HG03354 (cell line): Measurements from ENCODE around the gene TNNT3.
"Not testable (repeated sequence)": the region's sequence is repeated elsewhere in the genome, so short reads cannot be mapped to it uniquely, and the experiment has no call there.

Experiments used
- ATAC-seq: cut with Tn5 transposase; IDR thresholded peaks from one replicate; pipeline ENCODE4 v1.9.1; 2021; ENCODE audit warnings: mild to moderate bottlenecking; ENCODE audit not compliant: unreplicated experiment, poor library complexity, severe bottlenecking

TNNT3 gene

GRCh38 chr11:1880746-1881441 lies 38.6 kb upstream of the TNNT3 start:
- ATAC-seq, result no peak

GRCh38 chr11:1881442-1882264 lies 37.9 kb upstream of the TNNT3 start:
- no peak for ATAC-seq

GRCh38 chr11:1882265-1883238 lies 37.0 kb upstream of the TNNT3 start:
- ATAC-seq, result no peak

- ATAC-seq, result no peak
These were observed 35.9 kb upstream of the TNNT3 start for GRCh38 chr11:1883346-1884302.

- ATAC-seq, result no peak
These were observed 35.2 kb upstream of the TNNT3 start for GRCh38 chr11:1884303-1884700.

- ATAC-seq, result not testable (repeated sequence)
These were observed 33.0 kb upstream of the TNNT3 start for GRCh38 chr11:1886551-1886950.

- ATAC-seq, result no peak
These were observed 31.8 kb upstream of the TNNT3 start for GRCh38 chr11:1887451-1888346.

- no peak for ATAC-seq
These were observed 31.2 kb upstream of the TNNT3 start for GRCh38 chr11:1888347-1888753.

GRCh38 chr11:1888811-1889210 lies 30.7 kb upstream of the TNNT3 start:
- no peak for ATAC-seq

GRCh38 chr11:1889224-1889930 lies 30.1 kb upstream of the TNNT3 start:
- no peak for ATAC-seq

- ATAC-seq, result no peak
These were observed 29.3 kb upstream of the TNNT3 start for GRCh38 chr11:1889941-1890855.

- no peak for ATAC-seq
These were observed 28.4 kb upstream of the TNNT3 start for GRCh38 chr11:1890856-1891830.

- no peak for ATAC-seq
These were observed 27.7 kb upstream of the TNNT3 start, which contains the start of gene PRR33 for GRCh38 chr11:1891831-1892115. Gene PRR33 (minus strand): TSS chr11:1891895. CDS start chr11:1890584, 1,311 bp downstream.

- ATAC-seq, result no peak
These were observed 27.4 kb upstream of the TNNT3 start for GRCh38 chr11:1892116-1892515.

- no peak for ATAC-seq
These were observed 26.9 kb upstream of the TNNT3 start for GRCh38 chr11:1892558-1892957.
